HTERT RPE-1 (cell line): Measurements from ENCODE around the gene AIM2.

Experiments
- in situ Hi-C: fragments of 300-500 bp; cut with MboI; formaldehyde crosslinking; loops from 4 replicates; pipeline ENCODE4 v1.14.3; 2020; ENCODE audit warnings: low sequenced_read_pairs

The AIM2 gene

GRCh38 chr1:159023723-159024122, 52.8 kb downstream of the AIM2 start:
- in situ Hi-C loops = no loop called here

- in situ Hi-C loops = no loop called here
Measured at GRCh38 chr1:159015440-159015909, 61.1 kb downstream of the AIM2 start.

- in situ Hi-C loops = no loop called here
Measured at GRCh38 chr1:159014851-159015250, 61.7 kb downstream of the AIM2 start.

GRCh38 chr1:159014003-159014571, 62.5 kb downstream of the AIM2 start:
- in situ Hi-C loops = no loop called here

GRCh38 chr1:159012495-159012894, 64.1 kb downstream of the AIM2 start:
- in situ Hi-C loops = no loop called here
